ENCODE measurements around the gene FHL3.
A peak's percentile ranks its signal among the peaks of the same experiment; 100 is the strongest.
"Not testable (repeated sequence)": the region's sequence is repeated elsewhere in the genome, so short reads cannot be mapped to it uniquely, and the experiment has no call there.

FHL3 gene

DNA sequence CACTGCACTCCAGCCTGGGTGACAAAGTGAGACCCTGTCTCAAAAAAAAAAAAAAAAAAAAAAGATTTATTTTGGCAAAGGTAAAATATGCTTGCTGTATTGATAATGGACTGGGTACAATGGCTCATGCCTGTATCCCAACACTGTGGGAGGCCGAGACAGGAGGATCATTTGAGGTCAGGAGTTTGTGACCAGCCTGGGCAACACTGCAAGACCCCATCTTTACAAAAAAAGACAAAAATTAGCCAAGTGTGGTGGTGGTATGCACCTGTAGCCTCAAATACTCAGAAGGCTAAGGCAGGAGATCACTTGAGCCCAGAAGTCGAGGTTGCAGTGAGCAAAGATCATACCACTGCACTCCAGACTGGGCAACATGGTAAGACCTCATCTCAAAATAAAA lies 21.8 kb downstream of the FHL3 start:
- no peak for DNase-seq

DNA sequence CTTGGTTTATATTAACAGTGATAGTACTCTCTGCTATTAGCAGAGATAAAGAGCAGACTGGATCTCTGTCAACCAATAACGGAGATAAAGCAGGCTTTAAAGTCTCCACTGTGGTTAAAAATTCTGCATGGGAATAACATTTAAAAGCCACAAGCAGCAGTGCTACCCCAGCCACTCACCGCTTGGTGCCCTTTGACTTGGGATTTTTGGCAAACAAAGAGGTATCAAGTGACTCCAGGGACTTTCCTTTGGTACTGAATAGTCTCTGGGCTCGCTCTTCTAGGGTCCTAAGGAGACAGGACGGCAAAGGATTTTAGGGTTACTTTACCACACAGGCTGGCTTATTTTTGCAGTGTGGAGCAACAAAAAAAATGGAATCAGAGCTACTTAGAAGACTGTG lies 26.8 kb downstream of the FHL3 start:
- DNase-seq = no peak

DNA sequence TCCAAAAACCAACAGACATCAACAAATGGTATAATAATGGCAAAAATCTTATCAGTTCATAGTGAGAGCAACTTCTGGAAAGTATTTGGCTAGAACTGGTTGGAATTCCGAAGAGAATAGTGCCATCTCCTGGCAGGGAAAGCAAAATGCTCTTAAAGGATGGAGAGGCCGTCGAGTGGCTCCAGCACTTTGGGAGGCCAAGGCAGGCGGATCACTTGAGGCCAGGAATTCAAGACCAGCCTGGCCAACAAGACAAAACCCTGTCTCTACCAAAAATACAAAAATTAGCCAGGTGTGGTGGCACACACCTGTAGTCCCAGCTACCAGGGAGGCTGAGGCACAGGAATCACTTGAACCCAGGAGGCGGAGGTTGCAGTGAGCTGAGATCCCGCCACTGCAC lies 30.2 kb downstream of the FHL3 start:
- peak; percentile 66 for DNase-seq

DNA sequence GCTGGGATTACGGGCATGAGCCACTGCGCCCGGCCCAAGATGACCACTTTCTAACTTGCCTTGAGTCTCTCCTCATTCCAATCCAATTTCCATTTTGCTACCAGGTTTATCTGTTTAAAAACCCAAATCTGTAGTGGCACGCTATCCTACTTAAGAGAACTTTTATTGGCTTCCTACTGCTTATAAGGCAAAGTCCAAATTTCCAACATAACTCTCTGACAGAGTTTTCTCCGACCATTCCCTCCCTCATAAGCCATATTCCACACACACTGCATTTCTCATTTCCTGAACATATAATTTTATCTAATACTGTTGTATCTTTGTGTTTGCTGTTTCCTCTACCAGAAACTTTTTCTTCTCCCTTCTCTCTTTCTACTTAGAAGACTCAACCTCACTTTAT lies 30.7 kb downstream of the FHL3 start:
- DNase-seq = no peak

DNA sequence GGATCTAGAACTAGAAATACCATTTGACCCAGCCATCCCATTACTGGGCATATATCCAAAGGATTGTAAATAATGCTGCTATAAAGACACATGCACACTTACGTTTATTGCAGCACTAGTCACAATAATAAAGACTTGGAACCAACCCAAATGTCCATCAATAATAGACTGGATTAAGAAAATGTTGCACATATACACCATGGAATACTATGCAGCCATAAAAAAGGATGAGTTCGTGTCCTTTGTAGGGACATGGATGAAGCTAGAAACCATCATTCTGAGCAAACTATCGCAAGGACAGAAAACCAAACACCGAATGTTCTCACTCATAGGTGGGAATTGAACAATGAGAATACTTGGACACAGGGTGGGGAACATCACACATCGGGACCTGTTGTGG lies 31.6 kb downstream of the FHL3 start:
- not testable (repeated sequence) for DNase-seq

DNA sequence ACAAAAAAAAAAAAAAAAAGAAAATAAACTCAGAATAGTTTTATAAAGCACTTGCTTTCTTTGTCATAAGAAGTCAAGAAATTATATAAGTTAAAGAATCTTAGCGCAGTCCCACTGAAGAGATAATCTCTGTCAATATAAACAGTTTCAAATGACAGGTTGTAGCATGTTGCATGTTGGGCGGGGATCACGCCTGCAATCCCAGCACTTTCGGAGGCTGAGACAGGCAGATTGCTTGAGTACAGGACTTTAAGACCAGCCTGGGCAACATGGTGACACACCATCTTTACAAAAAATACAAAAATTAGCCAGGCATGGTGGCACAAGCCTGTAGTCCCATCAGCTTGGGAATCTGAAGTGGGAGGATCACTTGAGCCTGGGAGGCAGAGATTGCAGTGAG lies 40.0 kb downstream of the FHL3 start:
- DNase-seq = no peak

DNA sequence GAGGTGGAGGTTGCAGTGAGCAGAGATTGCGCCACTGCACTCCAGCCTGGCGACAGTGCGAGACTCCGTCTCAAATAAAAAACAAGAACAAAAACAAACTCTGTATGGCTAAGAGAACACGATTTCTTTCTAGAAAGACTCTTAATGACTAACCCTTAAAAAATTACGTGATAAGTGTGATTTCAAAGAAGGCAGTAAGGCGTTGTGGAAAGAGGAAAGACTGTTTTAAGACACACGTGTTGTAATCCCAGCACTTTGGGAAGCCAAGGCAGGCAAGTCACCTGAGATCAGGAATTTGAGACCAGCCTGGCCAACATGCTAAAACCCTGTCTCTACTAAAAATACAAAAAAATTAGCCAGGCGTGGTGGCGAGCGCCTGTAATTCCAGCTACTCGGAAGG lies 41.2 kb downstream of the FHL3 start:
- not testable (repeated sequence) for DNase-seq

DNA sequence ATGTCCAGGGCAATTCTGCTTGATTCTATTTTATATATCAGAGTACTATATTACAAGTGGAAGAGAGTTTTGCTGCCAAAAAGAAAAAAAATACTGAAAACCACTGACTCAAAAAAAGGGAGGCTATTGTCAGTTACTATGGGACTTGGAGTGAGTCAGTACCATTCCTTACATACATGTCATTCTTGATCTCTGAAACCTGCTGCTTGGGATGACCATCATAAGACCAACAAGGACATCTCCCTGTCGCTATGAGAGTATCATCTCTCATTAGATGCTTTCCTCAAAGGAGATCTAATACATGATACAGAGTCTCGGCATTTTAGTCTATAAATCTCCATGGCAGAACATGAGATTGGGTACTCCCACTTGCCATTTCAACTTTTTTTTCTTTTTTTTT lies 46.6 kb downstream of the FHL3 start:
- no peak for DNase-seq

DNA sequence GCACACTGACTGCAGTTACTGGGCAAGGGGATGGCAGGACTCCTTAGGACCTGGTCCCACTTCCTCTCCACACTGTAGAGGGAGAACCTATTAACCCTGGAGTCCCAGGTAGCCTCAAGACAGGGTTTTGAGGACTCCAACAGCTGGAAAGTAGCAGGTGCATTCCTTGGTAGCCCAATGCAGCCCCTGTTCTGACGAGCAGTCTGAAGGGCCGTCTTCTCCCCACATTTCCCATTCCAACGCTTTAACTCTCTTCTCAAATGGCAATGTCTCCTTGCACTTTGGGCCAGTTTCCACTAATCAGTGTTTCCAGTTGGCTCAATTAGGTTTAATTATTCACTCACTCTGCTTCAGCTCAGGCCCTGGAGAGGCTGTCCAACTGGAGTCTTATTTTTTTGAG lies 49.6 kb downstream of the FHL3 start:
- no peak for DNase-seq

DNA sequence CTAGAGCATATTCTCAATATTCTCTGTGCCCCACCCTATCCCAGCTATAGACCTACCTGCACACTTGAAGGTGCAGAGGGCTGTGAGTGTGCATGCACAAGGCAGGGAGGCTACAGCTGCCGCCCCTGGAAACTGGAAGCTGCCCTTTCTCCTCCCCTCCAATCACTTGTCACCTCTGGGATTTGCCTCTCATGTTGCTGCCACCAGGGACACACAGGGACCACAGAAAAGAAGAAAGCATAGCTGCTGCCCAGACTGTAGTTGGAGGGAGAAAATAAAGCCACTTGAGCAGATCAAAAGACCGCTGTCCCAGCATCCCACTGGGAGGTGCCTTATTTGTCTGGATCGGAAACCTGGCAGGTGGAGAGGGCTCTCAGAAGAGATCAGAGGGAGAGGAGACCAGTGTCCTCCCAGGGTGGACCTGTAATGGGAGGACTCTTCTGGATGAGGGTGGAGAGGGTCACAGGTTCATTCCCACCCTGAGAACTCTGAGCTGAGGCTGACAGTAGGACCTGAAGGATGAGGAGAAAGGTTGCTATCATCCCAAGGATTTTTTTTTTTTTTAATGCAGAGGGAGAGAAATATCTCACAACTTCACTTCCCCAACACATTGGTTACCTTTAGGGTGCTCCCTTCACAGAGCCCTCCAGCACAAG lies 50.9 kb downstream of the FHL3 start:
- peak; percentile 21 for DNase-seq

DNA sequence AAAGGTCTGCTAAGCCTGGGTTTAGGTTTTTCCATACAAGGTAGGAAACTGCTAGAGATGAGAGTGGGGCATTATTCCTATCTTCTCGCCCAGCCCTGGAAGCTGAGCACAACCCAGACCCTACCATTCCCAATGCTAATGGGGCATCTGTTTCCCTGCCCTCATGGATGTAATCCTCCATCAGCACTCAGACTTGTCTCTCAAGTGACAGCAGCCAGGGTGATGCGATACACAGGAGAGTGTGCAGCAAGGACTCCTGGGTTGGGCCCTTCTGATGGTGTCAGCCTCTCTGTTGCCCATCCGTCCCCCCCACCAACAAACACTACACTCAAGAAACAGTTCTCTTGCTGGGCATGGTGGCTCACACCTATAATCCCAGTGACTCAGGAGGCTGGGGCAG lies 52.6 kb downstream of the FHL3 start:
- DNase-seq = no peak

DNA sequence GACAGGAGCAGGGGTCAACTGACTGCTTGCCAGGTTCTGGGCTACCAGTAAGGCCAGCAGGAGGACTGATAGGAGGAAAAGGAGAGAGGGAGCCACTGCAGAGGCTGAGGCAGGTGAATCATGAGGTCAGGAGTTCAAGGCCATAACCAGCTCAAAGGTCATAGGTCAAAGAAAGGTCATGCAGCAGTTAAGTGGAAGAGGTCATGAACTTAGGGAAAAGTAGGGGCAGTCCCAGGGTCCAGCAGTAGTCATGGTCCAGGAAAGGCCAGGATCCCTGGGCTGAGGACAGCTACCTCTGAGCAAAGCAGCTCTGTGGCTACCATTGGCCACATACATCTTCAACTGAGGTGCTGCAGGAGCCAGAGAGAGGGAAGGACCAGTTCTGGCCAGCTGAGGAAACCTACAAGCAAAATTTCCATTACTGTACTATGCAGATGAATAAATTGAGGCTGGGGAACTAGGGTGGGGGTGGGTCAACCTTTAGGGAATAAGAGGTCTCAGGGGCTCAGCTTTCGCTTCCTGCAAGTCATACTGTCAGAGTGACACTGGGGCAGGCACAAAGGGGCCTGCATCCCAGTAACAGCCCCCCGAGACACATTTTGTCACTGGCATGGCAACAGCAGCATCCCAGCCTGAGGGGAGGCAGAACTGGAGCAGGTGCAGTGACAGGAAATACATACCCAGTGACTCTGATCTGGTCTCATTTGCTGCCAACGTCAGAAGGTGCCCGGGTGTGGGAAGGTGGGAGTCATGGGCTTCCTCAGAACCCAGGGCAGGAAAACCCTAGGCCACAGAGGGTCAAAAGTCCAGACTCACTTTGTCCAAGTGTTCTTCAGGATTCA lies 53.3 kb downstream of the FHL3 start:
- no peak for DNase-seq

DNA sequence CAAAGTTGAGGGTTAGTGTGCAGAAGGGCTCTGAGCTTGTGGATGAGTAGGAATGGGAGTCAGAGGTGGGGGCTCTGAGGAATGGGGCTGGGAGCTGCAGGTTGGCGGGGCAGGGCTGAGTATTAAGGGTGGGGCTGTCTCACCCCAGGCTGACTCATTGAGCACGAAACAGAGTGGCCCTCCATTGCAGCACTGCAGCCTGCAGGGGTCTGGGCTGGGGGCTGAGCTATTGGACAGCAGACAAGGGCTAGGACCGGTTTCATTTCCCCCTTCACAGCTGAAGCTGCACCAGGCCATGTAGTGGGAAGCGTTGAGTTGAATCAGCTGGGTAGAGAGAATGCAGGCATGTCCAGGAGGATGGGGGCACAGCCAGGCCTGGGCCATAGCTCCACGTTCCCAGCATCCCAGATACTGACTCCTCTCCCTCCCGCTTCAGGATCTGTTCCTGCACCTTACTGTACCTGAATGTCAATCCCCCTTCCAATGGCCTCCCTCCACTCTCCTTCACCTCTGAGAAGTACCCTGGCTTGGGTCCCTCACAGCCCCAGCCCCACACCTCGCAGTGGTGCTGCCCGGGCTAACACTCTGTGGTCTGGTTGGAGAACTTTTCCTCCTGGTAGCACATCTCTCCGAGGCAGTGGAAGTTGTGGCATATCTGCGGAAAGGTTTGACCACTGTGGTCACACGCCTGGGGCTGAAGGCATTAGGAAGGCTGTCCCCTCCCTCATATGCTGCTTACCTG lies 54.1 kb downstream of the FHL3 start:
- DNase-seq = no peak

DNA sequence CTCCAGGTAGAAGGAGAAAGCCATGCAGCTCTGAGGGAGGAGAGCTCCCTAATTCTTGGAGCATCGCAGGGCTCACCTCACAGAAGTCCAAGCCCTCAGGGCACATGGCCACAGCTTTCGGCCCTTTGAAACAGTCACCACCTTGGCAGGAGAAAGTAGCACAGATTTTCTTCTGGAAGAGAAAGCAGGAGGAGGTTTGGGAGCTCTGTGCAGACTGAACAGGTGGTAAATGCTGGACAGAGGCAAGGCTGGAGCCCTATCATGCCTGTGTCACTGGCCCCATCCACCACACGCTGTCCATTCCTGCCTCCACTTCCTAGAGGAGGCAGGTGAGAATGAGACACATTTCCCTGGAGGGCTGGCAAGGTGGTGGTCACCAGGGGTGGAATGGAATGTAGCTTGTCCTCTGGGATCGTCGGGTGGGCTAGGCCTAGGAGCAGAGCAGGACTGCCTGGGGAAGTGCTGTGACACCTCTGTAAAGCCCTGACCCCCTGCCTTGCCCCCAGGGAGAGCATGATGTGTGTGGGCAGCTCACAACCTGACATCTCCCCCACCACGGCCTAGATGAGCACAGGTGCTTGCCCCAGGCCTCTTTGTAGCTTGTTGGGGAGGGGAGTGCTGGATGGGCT lies 55.7 kb downstream of the FHL3 start:
- no peak for DNase-seq

DNA sequence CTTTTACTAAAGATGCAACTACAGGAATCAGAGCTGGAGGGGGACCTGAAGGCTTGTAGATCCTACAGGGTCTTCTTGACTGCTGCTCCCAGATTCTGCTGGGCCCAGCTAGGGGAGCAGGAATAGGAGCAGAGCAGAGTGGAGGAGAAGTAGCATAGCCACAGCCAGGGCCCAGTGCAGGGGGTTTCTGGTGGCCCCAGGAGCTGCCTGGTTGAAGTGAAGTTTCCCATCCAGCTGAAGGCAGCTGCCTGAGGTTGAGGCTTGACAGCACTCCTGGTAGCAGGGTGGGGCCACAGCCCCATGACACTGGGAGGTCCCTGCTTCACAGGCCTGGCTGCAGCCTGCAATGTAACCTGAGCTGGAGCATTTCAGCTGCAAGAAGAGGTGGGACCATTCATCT lies 56.5 kb downstream of the FHL3 start:
- peak; percentile 26 for DNase-seq

DNA sequence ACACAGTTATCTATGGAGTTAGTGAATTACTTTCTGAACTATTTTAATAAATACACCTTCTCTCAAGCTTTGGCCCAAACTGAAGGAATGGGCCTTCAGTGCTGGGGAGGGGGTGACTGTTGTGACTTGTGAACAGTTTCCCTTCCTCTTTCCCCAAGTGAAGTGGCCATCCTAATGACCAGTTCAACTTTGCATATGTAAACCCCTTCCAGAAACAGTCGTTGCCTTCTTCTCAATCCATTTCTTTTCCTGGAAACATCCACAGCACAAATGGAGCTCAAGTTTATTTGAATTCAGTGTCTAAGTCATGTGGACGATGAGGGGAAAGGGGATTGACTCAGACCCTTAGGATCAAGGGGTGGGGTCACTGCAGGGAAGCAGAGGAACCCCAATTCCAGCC lies 57.1 kb downstream of the FHL3 start:
- DNase-seq = no peak

DNA sequence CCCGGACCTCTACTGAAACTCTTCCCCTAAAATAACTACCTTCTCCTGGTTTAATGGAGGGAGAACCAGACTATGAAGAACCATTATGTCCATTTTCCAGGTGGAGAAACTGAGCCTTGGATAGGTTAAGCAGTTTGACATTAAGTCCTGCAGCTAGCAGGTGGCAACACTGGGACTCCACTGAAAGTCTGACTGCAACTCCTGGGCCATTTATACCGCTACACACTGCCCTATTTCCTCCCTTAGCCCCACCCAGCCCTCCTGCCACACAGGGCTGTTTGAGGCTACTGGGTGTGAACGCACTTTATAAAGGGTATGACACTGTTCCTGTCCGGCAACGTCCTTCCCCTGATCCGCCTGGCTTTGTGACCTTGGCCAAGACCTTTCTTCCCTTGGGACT lies 58.0 kb downstream of the FHL3 start:
- peak; percentile 49 for DNase-seq
